CD4-positive, alpha-beta T cell treated with Interleukin-17A for 1 hour (primary cell): ENCODE measurements around the gene AP5B1.

Source experiments
- DNase-seq: peaks from one replicate; pipeline ENCODE4 v3.0.0-alpha.2; 2020

Gene AP5B1, protein sequence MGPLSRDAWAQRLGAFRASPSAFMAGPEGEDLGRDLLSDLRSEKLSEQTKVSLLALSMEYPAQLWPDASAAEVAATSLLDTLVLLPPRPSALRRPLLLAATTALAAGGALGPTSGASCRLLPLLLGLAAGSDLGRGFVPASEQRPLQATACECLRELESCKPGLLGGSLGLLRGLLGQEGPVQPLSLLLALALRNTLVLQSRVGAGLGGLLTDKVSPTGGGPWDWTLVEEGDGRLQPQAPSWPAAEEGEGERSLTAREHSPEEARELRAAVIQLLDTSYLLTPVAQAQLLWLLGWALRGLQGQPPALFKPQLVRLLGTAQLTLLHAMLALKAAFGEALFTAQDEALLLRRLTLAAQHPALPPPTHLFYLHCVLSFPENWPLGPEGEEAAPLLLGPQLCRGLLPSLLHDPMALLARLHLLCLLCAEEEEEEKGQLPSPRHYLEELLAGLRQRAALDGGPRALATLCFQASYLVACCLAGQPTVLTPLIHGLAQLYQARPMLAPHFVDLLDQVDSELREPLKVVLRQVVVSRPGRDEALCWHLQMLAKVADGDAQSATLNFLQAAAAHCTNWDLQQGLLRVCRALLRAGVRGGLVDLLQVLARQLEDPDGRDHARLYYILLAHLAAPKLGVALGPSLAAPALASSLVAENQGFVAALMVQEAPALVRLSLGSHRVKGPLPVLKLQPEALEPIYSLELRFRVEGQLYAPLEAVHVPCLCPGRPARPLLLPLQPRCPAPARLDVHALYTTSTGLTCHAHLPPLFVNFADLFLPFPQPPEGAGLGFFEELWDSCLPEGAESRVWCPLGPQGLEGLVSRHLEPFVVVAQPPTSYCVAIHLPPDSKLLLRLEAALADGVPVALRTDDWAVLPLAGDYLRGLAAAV

DNA sequence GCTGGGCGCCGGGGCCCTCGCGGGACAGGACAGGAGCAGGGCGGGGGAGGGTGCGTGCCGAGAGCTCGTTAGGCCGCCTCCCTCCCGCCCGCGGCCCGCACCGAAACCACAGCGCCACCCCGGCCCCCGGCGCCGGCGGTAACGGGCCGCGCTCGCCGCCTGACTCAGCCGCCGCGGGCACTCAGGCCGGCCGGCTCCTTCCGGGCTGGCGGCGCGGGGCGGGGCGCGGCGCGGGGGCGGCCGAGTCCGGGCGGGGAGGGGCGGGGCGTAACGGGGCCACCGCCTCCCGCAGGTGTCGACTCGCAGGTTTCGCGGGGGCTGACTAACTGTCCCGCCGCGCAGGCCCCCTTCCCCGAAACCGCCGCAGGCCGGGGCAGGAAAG, at the start of gene AP5B1:
AP5B1 (minus strand) TSS at position 207 of the 382 bp plus-strand sequence. CDS start 385 bp downstream, outside the sequence.
- DNase-seq = peak; percentile 76

DNA sequence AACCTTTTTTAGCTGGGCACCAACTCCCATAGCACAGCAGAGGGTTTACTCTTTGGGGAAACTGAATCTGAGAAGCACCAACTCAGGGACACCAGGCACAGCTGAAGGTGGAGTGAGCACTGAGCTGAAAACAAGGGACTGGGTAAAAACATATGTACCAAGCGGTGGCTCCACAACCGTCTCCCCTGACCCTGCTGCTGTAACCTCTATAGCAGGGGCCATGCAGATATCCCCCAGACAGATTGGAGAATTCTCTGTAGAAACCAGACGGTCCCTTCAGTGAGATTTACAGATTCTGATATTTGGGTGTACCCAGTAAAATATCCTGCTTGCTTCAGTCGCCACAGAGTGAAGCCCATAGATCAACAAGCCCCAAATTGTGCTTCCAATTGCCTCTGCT, 48.7 kb upstream of the AP5B1 start:
- no peak for DNase-seq

DNA sequence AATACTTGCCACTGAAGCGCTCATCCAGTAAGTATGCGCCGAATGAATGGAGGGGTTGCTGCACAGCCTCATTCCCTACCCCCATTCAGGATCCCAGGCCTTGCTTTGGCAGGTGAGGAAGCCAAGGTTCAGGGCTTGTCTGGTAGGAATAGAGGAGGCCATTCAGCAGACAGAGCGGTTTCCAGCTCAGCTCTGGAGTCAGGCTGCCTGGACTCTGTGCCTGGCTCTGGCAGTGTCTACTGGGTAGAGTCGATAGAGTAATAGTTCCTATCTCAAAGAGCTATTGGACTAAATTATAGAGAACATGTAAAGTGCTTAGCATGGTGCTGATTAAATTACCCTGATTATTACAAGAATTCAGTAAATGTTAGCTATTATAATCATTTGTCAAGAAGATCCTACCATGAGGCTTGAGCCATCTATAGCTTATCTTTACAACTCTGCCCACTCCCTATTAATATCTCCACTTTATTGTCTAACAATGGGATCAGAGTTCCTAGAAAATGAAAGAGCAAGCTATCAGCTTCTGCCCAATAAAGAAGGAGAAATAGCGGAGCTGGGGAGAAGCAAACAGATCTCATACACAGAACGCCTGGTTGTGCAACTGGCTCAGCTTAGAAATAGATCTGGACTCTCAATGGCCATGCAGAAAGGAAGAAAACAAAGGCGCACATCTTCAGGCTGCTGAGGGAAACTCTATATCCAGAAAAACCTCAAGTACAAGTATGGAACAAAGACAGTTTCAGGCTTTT, 46.4 kb upstream of the AP5B1 start:
- no peak for DNase-seq

DNA sequence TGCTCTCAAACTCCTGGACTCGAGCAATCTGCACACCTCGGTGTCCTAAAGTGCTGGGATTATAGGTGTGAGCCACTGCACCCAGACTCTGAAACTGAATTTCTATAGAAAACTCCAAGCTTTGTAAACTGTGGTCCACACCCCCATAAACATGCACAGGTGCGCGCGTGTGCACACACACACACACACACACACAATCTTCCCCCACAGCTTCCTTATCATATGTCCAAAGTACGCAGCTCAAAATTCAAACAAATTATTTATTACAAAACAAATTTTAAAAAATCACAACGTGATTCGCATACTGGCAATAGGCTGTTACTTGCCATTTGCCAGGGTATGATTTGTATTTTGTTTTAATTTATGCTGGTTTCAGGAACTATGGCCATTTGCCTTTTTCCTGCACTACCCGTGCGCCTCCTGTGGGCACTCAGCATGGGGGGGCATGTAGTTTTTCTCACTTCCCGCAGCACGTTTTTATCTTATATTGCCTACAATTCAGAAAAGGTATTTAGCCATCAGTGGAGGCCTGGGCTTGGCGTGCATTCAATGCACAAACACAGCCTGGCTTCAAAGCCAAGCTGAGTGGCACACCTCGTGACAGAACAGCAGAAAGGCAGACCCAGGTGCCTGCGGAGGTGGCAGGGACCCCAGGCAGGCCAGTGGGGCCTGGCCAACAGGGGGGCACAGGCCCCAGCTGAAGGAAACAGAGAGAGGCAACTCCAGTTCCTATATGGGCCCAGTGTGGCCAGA, 42.2 kb upstream of the AP5B1 start:
- DNase-seq = no peak

DNA sequence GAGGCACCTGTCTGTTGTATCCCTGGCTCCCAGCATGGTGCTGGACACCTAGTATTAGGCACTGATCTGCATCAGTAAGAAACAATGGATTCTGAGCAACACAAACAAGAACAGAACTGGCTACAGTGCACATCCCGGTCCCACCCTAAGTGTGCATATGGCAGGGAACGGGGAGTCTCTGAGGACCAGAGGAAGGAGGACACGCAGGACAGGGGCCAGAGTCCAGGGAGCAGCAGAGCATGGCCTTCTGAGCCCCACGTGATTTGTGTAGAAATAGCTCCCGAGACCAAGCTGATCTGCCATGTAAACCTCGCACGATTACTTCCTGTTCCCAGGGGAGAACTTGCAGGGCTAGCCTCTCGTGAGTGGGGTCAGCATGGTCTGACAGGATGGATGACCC, 40.3 kb upstream of the AP5B1 start:
- no peak for DNase-seq

DNA sequence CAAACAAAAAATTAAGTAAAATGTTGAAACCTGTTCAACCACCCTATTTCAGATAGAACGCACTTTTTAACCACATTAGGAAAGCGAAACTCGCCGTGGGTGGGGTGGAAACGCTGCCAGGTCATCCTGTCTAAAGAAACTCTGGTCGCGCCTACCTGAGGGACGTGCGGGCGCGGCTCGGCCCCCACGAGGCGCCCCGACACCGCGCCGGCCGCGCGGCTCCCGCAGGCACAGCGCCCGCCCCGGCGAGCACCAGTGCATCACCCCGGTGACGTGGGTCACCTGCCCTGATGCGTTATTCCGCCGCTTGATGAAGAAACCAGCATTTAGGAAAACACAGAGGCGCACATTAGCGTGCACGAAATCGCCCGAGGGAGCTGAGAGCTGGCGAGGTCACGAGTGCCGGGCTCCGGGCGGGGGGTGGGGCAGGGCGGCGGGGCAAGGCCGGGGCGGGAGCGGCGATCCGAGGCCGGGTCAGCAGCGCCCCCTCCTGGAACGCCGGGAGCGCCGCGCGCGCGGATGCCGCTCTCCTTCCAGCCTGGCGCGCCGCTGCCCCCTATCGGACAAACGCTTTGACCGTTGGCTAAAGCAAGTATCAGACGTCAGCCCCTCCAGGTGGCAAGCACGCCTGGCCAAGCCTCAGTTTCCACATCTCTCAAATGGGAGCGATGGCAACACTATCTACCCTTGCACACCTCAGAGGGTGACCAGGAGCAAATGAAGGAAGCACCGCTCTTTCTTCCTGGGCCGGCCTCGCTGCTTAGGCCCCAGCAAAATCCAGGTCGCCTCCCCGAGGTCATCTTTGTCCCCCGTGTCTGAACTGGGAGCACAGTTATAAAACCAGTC, 37.3 kb upstream of the AP5B1 start:
- DNase-seq = peak; percentile 92

DNA sequence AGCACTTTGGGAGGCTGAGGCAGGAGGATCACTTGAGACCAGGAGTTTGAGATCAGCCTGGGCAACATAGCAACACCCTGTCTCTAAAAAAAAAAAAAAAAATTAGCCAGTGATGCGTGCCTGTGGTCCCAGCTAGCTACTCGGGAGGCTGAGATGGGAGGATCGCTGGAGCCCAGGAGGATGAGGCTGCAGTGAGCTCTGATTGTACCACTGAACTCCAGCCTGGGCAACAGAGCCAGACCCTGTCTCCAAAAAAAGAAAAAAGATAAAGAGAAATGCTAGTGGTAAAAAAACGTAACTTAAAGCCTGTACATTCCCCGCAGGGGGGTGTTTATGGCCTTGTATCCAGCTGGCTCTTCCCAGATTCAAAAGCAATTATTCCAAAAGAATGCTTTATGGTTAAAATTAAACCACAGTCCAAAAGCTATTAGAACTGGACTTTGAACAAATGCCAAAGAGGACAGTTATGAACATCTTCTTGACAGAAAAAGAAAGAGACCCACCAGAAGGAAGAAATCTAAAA, 36.6 kb upstream of the AP5B1 start:
- DNase-seq = no peak

DNA sequence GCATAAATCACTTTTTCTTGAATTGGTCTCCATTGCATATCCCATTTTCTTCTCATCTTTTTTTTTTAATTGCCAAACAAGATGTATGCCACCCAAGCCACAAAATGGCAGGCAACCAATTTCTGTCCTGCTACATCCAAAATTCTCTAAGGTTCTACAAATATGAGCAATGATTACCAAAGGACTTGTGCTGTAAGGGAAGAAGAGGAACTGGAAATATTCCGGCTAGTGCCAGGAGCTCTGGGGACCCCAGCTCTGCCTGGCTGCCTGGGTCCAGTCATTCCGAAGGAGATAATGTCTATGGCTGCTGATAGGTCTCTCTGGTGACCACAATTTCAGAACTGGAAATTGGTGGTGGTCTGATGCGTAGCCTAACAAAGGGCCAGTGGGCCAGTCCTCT, 35.9 kb upstream of the AP5B1 start:
- DNase-seq = no peak

DNA sequence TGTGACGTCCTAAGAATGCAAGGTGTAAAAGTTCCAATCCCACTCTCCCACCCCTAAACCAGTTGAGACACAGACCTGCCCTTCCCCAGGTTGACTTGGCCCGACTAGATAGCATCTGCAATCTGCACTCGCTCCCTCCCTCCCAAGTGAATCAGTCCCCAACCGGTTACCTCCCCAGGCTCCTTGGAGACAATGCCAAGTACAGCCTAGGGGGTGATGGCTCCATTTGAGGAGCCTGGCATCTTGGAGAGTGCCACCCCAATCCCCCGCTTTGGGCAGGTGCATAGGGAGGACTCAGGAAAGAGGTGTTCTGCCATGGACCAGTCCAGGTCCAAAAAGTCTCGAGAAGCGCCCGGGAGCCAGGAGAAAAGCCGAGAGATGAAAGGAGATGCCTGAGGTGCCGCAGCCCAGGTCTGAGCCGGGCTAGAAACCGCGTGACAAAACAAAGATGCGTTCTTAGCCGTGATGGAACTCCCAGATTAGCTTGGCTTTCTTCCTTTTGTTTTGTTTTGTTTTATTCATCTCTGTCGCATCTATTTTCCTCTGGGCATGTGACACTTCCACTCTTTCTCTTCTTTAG, 34.3 kb upstream of the AP5B1 start:
- no peak for DNase-seq

DNA sequence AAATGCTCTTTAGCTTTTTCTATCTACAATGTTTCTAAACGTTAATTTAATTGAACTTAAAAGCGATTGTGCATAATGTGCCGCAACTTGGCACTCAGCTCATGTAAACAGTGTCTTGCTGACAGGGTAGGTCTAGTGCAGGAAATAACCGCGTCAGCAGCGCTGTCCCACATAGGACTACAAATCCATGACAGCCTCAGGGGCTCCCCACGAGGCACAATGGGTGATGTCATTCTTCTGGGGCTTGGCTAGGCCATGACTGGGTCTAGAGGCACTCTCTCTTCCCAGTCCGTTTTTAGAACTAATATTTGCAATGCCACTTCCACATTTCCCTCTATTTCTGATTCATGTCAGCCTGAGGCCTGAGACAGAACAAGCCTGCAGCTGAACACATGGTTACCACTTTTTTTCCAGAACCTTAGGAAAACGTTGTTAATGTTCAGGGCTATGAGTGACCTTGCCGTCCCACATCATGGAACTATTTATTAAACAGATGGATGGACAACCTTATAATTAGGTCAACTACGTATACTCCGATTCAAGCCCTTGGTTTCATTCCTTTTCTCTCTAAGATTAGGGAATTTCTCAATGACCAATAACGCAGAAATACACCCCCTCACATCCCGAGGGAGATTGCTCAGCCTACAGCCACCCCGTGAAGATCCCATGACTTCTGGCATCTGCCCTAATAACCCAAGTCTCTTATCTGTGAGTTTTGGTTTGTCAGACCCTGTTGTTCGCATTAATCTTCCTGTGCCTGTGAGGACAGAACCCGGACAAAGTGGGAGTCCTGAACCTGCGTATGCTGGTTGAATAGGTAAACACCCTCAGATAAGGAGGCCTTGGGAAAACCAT, 33.6 kb upstream of the AP5B1 start:
- no peak for DNase-seq

DNA sequence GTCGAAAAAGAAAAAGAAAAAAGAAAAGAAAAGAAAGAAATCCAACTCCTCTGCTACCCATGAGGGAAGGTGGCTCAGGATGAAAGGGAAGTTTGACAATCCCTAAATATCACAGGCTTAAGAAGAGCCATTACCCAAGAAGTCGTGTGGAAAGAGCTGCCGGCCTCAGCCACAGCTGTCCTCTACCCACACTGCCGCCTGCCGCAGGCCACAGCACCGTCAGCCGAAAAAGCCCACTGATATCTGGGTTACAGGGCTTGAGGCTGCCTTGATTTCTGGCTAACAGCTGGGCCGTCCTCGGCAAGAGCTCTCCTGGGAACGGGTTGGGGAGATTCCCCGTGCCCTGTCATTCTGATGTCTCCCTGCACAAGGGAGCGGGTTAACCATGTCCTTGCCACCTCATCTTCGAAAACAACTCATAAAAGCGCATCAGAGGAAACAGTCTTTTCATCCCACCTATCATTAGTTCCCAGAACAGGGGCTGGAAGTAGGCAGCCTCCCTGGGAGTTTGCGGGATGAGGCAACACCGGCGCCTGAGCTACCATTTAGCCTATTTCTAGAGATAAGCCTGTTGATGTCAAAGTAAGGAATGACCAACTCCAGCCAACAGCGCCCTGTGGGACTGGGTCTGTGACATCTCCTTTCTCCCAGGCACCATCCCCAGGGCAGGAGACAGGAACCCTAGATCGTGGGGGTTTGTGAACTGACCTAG, 31.1 kb upstream of the AP5B1 start:
- no peak for DNase-seq

DNA sequence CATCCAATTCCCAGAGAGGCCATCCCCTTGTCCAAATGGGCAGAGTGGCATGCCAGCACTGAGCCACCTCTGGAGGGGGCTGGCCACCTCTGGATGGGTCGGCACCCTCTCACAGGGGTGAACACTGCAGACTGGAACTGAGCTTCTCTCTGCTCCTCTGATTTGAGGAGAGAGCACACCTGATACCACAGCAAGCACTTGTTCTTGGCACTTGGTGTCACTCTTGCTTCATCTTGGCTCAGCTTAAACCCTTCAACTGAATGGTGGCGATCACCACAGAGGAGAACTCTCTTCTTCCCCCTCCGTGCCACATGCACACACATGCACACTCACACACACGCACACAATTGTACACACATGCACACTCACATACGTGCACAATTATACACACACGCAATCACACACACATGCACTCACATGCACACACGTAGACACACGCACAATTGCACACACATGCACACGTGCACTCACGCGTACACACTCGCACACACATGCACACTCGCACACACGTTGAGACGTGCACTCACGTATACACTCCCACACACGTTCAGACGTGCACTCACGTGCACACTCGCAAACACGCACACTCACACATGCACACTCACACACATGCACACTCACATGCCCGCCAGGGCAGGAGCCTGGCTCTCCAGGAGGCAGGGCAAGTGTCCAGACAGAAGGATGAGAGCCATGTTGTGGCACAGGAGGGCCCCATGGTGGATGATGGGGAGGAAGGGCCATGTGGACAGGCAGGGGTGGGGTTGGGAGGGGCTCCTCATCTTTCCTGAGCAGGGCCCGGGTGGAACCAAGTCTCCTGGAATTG, 29.5 kb upstream of the AP5B1 start:
- DNase-seq = peak; percentile 34

DNA sequence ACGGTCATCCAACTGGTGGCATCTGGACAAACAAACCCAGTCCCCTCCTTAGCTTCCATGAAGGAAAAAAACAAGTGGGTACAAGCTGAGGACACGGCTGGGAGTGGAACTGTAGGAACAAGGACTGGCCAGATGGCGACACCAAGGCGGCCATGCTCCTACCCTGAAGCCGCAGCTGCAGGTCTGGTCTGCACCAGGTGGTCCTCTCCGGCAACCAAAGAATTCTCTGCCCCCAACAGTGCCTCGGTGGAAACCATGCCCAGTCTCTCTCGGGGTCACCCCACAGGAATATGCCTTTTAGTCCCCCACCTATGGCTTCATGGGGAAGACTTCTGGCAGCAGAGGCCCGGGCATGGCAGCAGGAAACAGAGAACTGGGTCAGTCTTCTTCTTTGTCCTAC, 28.7 kb upstream of the AP5B1 start:
- DNase-seq = no peak

DNA sequence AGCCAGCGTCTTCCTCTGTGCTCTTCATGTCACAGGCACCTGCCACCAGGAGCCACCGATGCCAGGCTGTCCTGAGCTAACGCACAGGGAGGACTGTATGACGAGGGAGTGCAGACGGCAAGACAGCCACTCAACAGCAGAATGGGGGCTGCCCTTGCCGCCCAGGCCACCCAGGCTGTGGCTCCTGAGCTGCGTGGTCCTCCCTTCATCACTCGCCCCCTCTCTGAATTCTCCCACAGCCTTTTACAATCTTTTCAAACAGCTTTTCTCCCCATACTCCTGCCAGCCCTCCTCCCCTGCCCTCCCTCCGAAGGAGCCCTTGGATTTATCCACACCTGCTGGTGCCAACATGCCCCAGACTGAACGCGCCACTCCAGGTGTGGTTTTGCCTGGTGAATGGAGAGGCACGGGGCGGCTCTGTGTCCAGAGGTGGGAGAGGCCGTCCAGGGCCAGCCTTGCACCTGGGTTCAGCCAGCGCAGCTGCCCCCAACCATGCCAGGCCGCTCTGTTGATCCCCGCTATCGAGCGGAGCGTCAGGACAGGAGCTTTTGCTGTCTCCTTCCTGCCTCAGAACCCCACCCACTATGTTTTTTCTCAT, 28.1 kb upstream of the AP5B1 start:
- no peak for DNase-seq

DNA sequence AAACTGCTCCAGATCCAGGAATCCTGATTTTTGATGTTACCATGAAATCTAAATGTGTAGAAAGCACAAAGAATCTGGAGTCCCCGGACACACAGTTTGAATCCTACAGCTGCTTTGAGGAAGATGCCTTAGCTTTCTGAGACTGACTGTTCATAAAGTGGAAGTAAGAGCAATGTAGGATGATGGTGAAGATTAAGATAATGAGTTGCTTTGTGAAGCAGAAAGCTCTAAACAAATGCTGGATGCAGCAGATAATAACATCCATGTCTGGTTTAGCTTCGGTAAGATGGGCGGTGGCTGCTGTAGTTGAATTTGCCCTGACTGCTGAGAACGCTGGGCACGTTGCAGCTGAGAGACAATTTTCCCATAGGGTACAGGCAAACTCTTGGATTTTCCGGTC, 26.2 kb upstream of the AP5B1 start:
- DNase-seq = no peak

DNA sequence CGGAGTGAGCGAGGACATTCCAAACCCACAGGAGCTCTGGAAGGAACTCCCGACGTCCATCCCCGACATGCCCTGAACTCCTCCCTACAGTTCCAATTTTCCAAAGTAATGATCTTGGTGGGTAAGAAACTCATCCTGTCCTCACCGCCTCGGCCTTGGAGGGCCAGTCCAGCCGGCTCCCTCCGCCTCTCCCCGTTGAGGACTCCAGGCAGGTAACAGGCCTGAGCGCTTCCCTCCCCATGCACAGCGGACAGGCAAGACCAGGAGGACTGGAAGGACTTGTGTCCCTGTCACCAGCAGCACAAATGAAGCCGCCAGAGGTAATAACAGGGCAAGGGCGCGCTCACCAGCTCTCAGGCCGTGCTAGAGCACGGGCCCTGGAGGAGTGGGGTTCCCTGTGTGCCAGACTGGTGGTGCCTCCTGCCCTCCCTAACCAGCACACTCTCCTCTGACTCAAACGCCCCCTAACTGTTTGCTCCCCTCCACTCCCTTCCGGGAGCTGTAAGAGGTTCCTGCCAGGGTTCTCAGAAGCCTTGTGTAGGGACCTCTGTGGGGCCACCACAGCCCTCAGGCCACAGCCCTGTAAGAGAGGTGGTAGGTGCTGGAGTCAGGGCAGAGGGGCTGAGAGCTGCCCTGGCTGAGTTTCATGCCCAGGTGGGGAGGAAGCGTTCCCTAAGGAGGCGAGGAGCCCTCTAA, 23.2 kb upstream of the AP5B1 start:
- DNase-seq = no peak

DNA sequence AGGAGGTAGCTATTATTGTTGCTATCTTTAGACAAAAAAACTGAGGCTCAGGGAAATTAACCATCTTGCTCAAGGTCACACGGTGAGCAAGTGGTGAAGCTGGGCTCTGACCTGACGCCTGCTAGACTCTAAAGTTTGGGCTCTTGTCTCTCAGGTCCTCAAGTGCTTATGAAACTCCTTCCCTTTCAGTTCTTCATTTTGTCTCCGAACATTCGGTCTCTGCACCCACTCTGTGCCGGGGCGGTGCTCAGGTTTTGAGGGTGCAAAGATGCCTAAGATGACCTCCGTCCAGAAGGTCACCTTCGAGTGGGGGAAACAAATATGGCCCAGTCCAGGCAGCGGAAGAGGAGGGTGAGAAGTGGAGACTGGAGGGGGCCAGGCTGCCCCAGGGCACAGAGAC, 22.1 kb upstream of the AP5B1 start:
- no peak for DNase-seq
